IMR-90 (cell line): ENCODE results near the gene NRP2. TPM values are rescaled to one million over a fixed set of nuclear protein-coding genes. Genes with fewer than 3 reads are reported as not detected.
A peak's percentile ranks its signal among the peaks of the same experiment; 100 is the strongest.

Source experiments
- ATAC-seq: fragments of 200-7000 bp; cut with Tn5 transposase; 2 replicates; pipeline ENCODE4 v1.9.1; 2020; ENCODE audit warnings: low read depth, mild to moderate bottlenecking, moderate library complexity
- BruUV-seq: library from RNA; stranded (reverse); fragments of 400-500 nt; replicated peaks from 2 replicates; lab custom pipeline; 2021; lab: Mats Ljungman, UMichigan
- CTCF ChIA-PET: fragments of 300-600 bp; formaldehyde crosslinking; extraction: SDS; loops from one replicate; lab custom pipeline; 2021; ENCODE audit warnings: antibody characterized with exemption; lab: Yijun Ruan, JAX
- POLR2A ChIA-PET: fragments of 300-600 bp; sonication (Branson Sonifier 250); formaldehyde crosslinking; loops from one replicate; lab custom pipeline; 2022; ENCODE audit warnings: antibody characterized with exemption; ENCODE audit not compliant: unreplicated experiment; lab: Charles Lee
- DNase-seq: peaks from one replicate; pipeline ENCODE4 v3.0.0; 2013
- H2AFZ ChIP-seq: replicated peaks from 2 replicates; pipeline ENCODE3; 2013; ENCODE audit warnings: low read length, mild to moderate bottlenecking; ENCODE audit not compliant: poor library complexity
- H2AK5ac ChIP-seq: 2 replicates; pipeline ENCODE4 v1.6.1; 2013; ENCODE audit warnings: low read depth, low read length, inconsistent platforms
- H2AK9ac ChIP-seq: replicated peaks from 2 replicates; pipeline ENCODE3; 2013; ENCODE audit warnings: mild to moderate bottlenecking, low read depth, low read length, moderate library complexity; ENCODE audit not compliant: poor library complexity
- H2BK120ac ChIP-seq: 2 replicates; pipeline ENCODE4 v1.6.1; 2013; ENCODE audit warnings: low read depth, low read length, inconsistent platforms
- H2BK15ac ChIP-seq: 3 replicates; pipeline ENCODE4 v1.6.1; 2013; ENCODE audit warnings: low read depth, low read length, inconsistent platforms
- H2BK20ac ChIP-seq: 2 replicates; pipeline ENCODE4 v1.6.1; 2013; ENCODE audit warnings: low read depth, mild to moderate bottlenecking, inconsistent platforms, low read length, moderate library complexity
- H2BK5ac ChIP-seq: 2 replicates; pipeline ENCODE4 v1.6.1; 2013; ENCODE audit warnings: mild to moderate bottlenecking, low read depth, low read length, inconsistent platforms; ENCODE audit not compliant: poor library complexity, severe bottlenecking
- H3K14ac ChIP-seq: replicated peaks from 2 replicates; pipeline ENCODE4 v1.6.1; 2013; ENCODE audit warnings: low read depth, low read length, inconsistent platforms
- H3K18ac ChIP-seq: 2 replicates; pipeline ENCODE4 v1.6.1; 2013; ENCODE audit warnings: low read depth, low read length, control low read depth
- H3K23ac ChIP-seq: 2 replicates; pipeline ENCODE4 v1.6.1; 2013; ENCODE audit warnings: low read depth, low read length, inconsistent platforms
- H3K27ac ChIP-seq: 2 replicates; pipeline ENCODE4 v1.5.1; 2013; ENCODE audit warnings: mild to moderate bottlenecking, control low read depth, low read length; ENCODE audit not compliant: insufficient read depth
- H3K27me3 ChIP-seq: 2 replicates; pipeline ENCODE4 v1.6.1; 2013; ENCODE audit warnings: low read length; ENCODE audit not compliant: control insufficient read depth, insufficient read depth
- H3K36me3 ChIP-seq: 2 replicates; pipeline ENCODE4 v1.6.1; 2013; ENCODE audit warnings: low read length, mixed read lengths; ENCODE audit not compliant: control insufficient read depth, insufficient read depth
- H3K4ac ChIP-seq: 2 replicates; pipeline ENCODE4 v1.6.1; 2013; ENCODE audit warnings: low read depth, low read length, inconsistent platforms
- H3K4me1 ChIP-seq: 2 replicates; pipeline ENCODE4 v1.6.1; 2013; ENCODE audit warnings: low read length, mixed read lengths; ENCODE audit not compliant: control insufficient read depth, insufficient read depth
- H3K4me2 ChIP-seq: 2 replicates; pipeline ENCODE4 v1.6.1; 2013; ENCODE audit warnings: low read depth, mild to moderate bottlenecking, control low read depth, low read length, moderate library complexity
- H3K4me3 ChIP-seq: 2 replicates; pipeline ENCODE4 v1.5.1; 2013; ENCODE audit warnings: low read depth, mild to moderate bottlenecking, control low read depth, low read length, moderate library complexity; ENCODE audit not compliant: insufficient read depth
- H3K56ac ChIP-seq: 2 replicates; pipeline ENCODE4 v1.6.1; 2013; ENCODE audit warnings: low read length, inconsistent platforms; ENCODE audit not compliant: insufficient read depth; ENCODE audit errors: extremely low read depth
- H3K79me1 ChIP-seq, 2 experiments: 2 replicates each; pipeline ENCODE4 v1.6.1; 2013; ENCODE audit warnings: low read length in 2 of 2, inconsistent platforms in 1 of 2, low read depth in 1 of 2
- H3K9ac ChIP-seq: 2 replicates; pipeline ENCODE4 v1.6.1; 2013; ENCODE audit warnings: low read depth, low read length, control low read depth
- H3K9me1 ChIP-seq: 2 replicates; pipeline ENCODE4 v1.6.1; 2013; ENCODE audit warnings: low read length, inconsistent platforms; ENCODE audit not compliant: insufficient read depth
- H3K9me3 ChIP-seq: 2 replicates; pipeline ENCODE4 v1.6.1; 2013; ENCODE audit warnings: low read length; ENCODE audit not compliant: control insufficient read depth, insufficient read depth
- H4K20me1 ChIP-seq: 2 replicates; pipeline ENCODE4 v1.6.1; 2013; ENCODE audit warnings: low read length, inconsistent platforms; ENCODE audit not compliant: insufficient read depth
- H4K5ac ChIP-seq: 2 replicates; pipeline ENCODE4 v1.6.1; 2013; ENCODE audit warnings: mild to moderate bottlenecking, low read depth, low read length, control low read depth
- H4K8ac ChIP-seq, 2 experiments: 2 replicates each; pipeline ENCODE4 v1.6.1; 2013; ENCODE audit warnings: low read depth in 2 of 2, low read length in 2 of 2, control low read depth in 1 of 2, inconsistent platforms in 1 of 2
- H4K91ac ChIP-seq: 2 replicates; pipeline ENCODE4 v1.6.1; 2013; ENCODE audit warnings: low read depth, low read length, inconsistent platforms; ENCODE audit not compliant: insufficient read depth
- RFX5 ChIP-seq: IDR thresholded peaks from 2 replicates; pipeline ENCODE4 v1.8.0; 2012; ENCODE audit warnings: low read depth, mild to moderate bottlenecking, low read length, moderate library complexity
- SMC3 ChIP-seq: fragments of 150-350 bp; IDR thresholded peaks from 2 replicates; pipeline ENCODE4 v1.6.1; 2016; ENCODE audit warnings: low read depth, mild to moderate bottlenecking, antibody characterized with exemption, low read length, moderate library complexity
- WGBS, 2 experiments: methylation state at CpG; one replicate each; pipeline versions ENCODE4 v1.1.5 to v1.1.7; 2013; ENCODE audit warnings: missing lambda C conversion rate in 2 of 2; ENCODE audit not compliant: insufficient read length in 1 of 2; ENCODE audit errors: extremely low coverage in 2 of 2; 5-methylcytosine and 5-hydroxymethylcytosine counted together
- dilution Hi-C: fragments of 300-500 bp; cut with HindIII; formaldehyde crosslinking; loops from one replicate; pipeline ENCODE4 v1.14.3; 2018; ENCODE audit warnings: low sequenced_read_pairs; ENCODE audit not compliant: unreplicated experiment
- in situ Hi-C: fragments of 300-500 bp; cut with MboI; formaldehyde crosslinking; loops from 3 replicates; pipeline ENCODE4 v1.14.3; 2019; ENCODE audit warnings: low sequenced_read_pairs, inconsistent platforms, mixed read lengths
- intact Hi-C: fragments of 100-400 bp; cut with micrococcal nuclease; formaldehyde crosslinking; loops from 2 replicates; pipeline ENCODE4 v1.10.0; 2022
- polyA plus RNA-seq, 3 experiments: library from polyadenylated mRNA; depleted of rRNA; stranded (reverse); fragments of >200 nt; gene quantifications; 2 replicates each; pipeline ENCODE4 v1.2.3, GENCODE V29; 2012; ENCODE audit warnings: low replicate concordance in 1 of 3
- total RNA-seq: library from RNA; depleted of rRNA; stranded (reverse); fragments of >200 nt; gene quantifications from 2 replicates; pipeline ENCODE4 v1.2.3, GENCODE V29; 2012

NRP2 gene
- total and polyA plus RNA-seq, 2 of the 4 experiments (the other 2 are of a cell fraction), result 46.4 to 51.3 TPM

DNA sequence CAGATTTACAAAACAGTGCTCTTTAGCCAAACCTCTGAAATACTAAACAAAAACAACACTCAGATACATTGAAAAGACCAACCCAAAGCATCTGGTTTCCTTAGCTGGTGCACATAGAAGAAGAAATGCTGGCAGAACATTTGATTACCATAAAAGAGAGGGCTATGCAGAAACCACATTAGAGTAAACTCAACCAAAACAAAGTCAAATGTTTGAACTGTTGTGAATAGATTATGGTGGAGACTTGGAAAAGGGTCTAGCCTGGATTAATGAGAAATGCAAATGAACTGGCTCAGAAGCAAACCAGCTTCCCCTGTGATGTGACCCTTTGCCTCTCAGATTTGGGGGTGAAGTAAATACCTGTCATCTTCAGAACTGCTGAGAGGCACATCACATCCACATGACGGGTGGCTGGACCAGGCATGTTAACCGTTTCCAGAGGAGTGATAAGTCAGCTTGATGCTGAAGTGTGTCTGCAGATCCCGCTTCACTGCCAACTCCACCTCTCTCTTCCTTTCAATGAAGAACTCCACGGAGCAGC, 153.0 kb downstream of the NRP2 start:
- Histone ChIP-seq H4K20me1 (no peaks in the 10 kb centered on the region), H3K9ac (no peak overlapping the region), H3K4me2 (no peak overlapping the region; the same call in 1 of the 2 replicates), H3K79me1 (no peaks in the 10 kb centered on the region), H3K4ac (no peak overlapping the region), H3K4me1 (peaks cover 4% of the 10 kb centered on the region; the same call in 1 of the 2 replicates), H4K8ac (no peak overlapping the region), H3K18ac (no peak overlapping the region; the same call in 1 of the 2 replicates), H3K4me3 (no peak overlapping the region), H2BK20ac (no peak overlapping the region), H3K23ac (no peak overlapping the region), H3K27ac (peak overlapping the region; percentile 52; the same call in 1 of the 2 replicates), H4K5ac (no peak overlapping the region), H3K9me1 (no peaks in the 10 kb centered on the region), H2AK5ac (no peak overlapping the region), H2BK15ac (no peak overlapping the region), H3K9me3 (no peaks in the 10 kb centered on the region), H3K56ac (no peak overlapping the region), H2AFZ (no peak overlapping the region), H4K91ac (no peak overlapping the region), H2BK120ac (no peak overlapping the region), H2BK5ac (no peak overlapping the region), H3K14ac (no peak overlapping the region), H3K36me3 (no peaks in the 10 kb centered on the region), H2AK9ac (no peak overlapping the region), H3K27me3 (peaks cover 18% of the 10 kb centered on the region)
- peak; percentile 56 for ATAC-seq
- in situ Hi-C loops (no loop called here), intact Hi-C loops (no loop called here), dilution Hi-C loops (no loop called here)
- WGBS, 2 experiments, result 0% methylated on average over 1 of the region's 4 CpGs; no CpG with 5 or more reads in 1 of the 2 experiments
- POLR2A ChIA-PET, result no interaction called here
- DNase-seq, result no peak
- CTCF ChIA-PET, result no interaction called here
- no TSS peak for BruUV-seq
- no peak for TF ChIP-seq RFX5
- no peak for TF ChIP-seq SMC3
